Trophoblast cell (in vitro differentiated cells and primary cell): ENCODE measurements around the gene SHISA7.
A peak's percentile ranks its signal among the peaks of the same experiment; 100 is the strongest.

Experiments used
- DNase-seq, 2 donors: peaks; one replicate each; pipeline ENCODE4 v3.0.0-alpha.2; 2016
- H2AFZ ChIP-seq: 2 replicates; pipeline ENCODE4 v1.6.1; 2013; ENCODE audit warnings: low read length, moderate library complexity, mild to moderate bottlenecking; ENCODE audit not compliant: insufficient read depth, poor library complexity
- H2AK5ac ChIP-seq: 2 replicates; pipeline ENCODE4 v1.6.1; 2013; ENCODE audit warnings: mild to moderate bottlenecking, low read length
- H2BK120ac ChIP-seq: 2 replicates; pipeline ENCODE4 v1.6.1; 2013; ENCODE audit warnings: low read length, mild to moderate bottlenecking, moderate library complexity; ENCODE audit not compliant: insufficient read depth, poor library complexity
- H2BK12ac ChIP-seq: 2 replicates; pipeline ENCODE4 v1.6.1; 2013; ENCODE audit warnings: mild to moderate bottlenecking, low read length, moderate library complexity
- H2BK5ac ChIP-seq: 2 replicates; pipeline ENCODE4 v1.6.1; 2013; ENCODE audit warnings: low read length, low read depth, moderate library complexity, mild to moderate bottlenecking; ENCODE audit not compliant: poor library complexity
- H3K14ac ChIP-seq: 2 replicates; pipeline ENCODE4 v1.6.1; 2013; ENCODE audit warnings: mild to moderate bottlenecking, low read length
- H3K18ac ChIP-seq: 2 replicates; pipeline ENCODE4 v1.6.1; 2013; ENCODE audit warnings: mild to moderate bottlenecking, low read length
- H3K23ac ChIP-seq: 2 replicates; pipeline ENCODE4 v1.6.1; 2013; ENCODE audit warnings: low read length
- H3K27ac ChIP-seq: 2 replicates; pipeline ENCODE4 v1.5.1; 2013; ENCODE audit warnings: low read depth, mild to moderate bottlenecking, inconsistent platforms, low read length, moderate library complexity
- H3K27me3 ChIP-seq: 2 replicates; pipeline ENCODE4 v1.6.1; 2013; ENCODE audit warnings: inconsistent platforms, mild to moderate bottlenecking, low read length, moderate library complexity; ENCODE audit not compliant: insufficient read depth
- H3K36me3 ChIP-seq, 2 experiments: 1 replicate in 1 of 2; 2 replicates in 1 of 2; pipeline ENCODE4 v1.6.1; 2013; ENCODE audit warnings: low read length in 2 of 2, mild to moderate bottlenecking in 2 of 2, moderate library complexity in 1 of 2; ENCODE audit not compliant: insufficient read depth in 2 of 2, control insufficient read depth in 1 of 2
- H3K4ac ChIP-seq: 2 replicates; pipeline ENCODE4 v1.6.1; 2013; ENCODE audit warnings: low read depth, mild to moderate bottlenecking, low read length, moderate library complexity
- H3K4me1 ChIP-seq, 2 experiments: 1 replicate in 1 of 2; 2 replicates in 1 of 2; pipeline ENCODE4 v1.6.1; 2013; ENCODE audit warnings: low read length in 2 of 2, mild to moderate bottlenecking in 2 of 2, moderate library complexity in 1 of 2; ENCODE audit not compliant: insufficient read depth in 2 of 2, control insufficient read depth in 1 of 2
- H3K4me2 ChIP-seq: 2 replicates; pipeline ENCODE4 v1.6.1; 2013; ENCODE audit warnings: inconsistent platforms, mild to moderate bottlenecking, low read length, moderate library complexity
- H3K4me3 ChIP-seq: 2 replicates; pipeline ENCODE4 v1.5.1; 2013; ENCODE audit warnings: mild to moderate bottlenecking, low read depth, low read length, inconsistent platforms
- H3K79me1 ChIP-seq: one replicate; pipeline ENCODE4 v1.6.1; 2013; ENCODE audit warnings: low read length
- H3K79me2 ChIP-seq: 2 replicates; pipeline ENCODE4 v1.6.1; 2013; ENCODE audit warnings: low read length, mild to moderate bottlenecking; ENCODE audit not compliant: control insufficient read depth, insufficient read depth, poor library complexity
- H3K9ac ChIP-seq: 2 replicates; pipeline ENCODE4 v1.6.1; 2013; ENCODE audit warnings: mild to moderate bottlenecking, low read length
- H3K9me3 ChIP-seq: 2 replicates; pipeline ENCODE4 v1.6.1; 2013; ENCODE audit warnings: low read depth, mild to moderate bottlenecking, control low read depth, inconsistent platforms, low read length; ENCODE audit not compliant: insufficient read depth
- H4K12ac ChIP-seq: 2 replicates; pipeline ENCODE4 v1.6.1; 2013; ENCODE audit warnings: low read depth, mild to moderate bottlenecking, low read length, moderate library complexity
- H4K8ac ChIP-seq: 2 replicates; pipeline ENCODE4 v1.6.1; 2013; ENCODE audit warnings: low read depth, mild to moderate bottlenecking, low read length, moderate library complexity
- H4K91ac ChIP-seq: one replicate; pipeline ENCODE4 v1.6.1; 2013; ENCODE audit warnings: low read depth, mild to moderate bottlenecking, low read length, moderate library complexity
- WGBS: extraction: QIAGEN DNeasy Blood & Tissue Kit; methylation state at CpG from one replicate; pipeline ENCODE4 v1.1.7; 2013; ENCODE audit warnings: missing lambda C conversion rate; ENCODE audit not compliant: insufficient read length, insufficient coverage; ENCODE audit errors: extremely low coverage; 5-methylcytosine and 5-hydroxymethylcytosine counted together

Gene SHISA7

GRCh38 chr19:55406826-55407549 lies 36.1 kb downstream of the SHISA7 start:
- Histone ChIP-seq H3K9me3 (peaks cover 6% of the 10 kb centered on the region), H3K4me2 (peak overlapping the region; percentile 73)
- WGBS = no CpG with 5 or more reads among the region's 35 CpGs

GRCh38 chr19:55406091-55406825 lies 36.8 kb downstream of the SHISA7 start:
- Histone ChIP-seq H4K91ac (no peak overlapping the region), H3K79me1 (peaks cover 12% of the 10 kb centered on the region), H2BK5ac (no peak overlapping the region), H3K4me3 (peak overlapping the region; percentile 88), H2BK120ac (no peak overlapping the region), H3K9me3 (peaks cover 6% of the 10 kb centered on the region), H3K4ac (peak overlapping the region; percentile 76), H3K4me2 (peak overlapping the region; percentile 73), H3K23ac (no peak overlapping the region), H3K79me2 (peaks cover 18% of the 10 kb centered on the region), H2AFZ (peak overlapping the region; percentile 11), H3K9ac (no peak overlapping the region), H4K8ac (no peak overlapping the region), H2AK5ac (no peak overlapping the region), H3K27me3 (no peaks in the 10 kb centered on the region), H2BK12ac (no peak overlapping the region), H4K12ac (no peak overlapping the region), H3K4me1 (peaks cover 12 to 19% of the 10 kb centered on the region in 2 experiments), H3K36me3 (peaks cover 43 to 47% of the 10 kb centered on the region in 2 experiments), H3K14ac (no peak overlapping the region), H3K18ac (peak overlapping the region; percentile 28), H3K27ac (no peak overlapping the region)
- WGBS = no CpG with 5 or more reads among the region's 14 CpGs
- DNase-seq = no peak

More at GRCh38 chr19:55406826-55407549, 36.1 kb downstream of the SHISA7 start:
- DNase-seq = peak; percentile 51 to 65
- Histone ChIP-seq H3K4ac (peak overlapping the region; percentile 95), H2BK120ac (peak overlapping the region; percentile 85), H2BK5ac (peak overlapping the region; percentile 67), H3K36me3 (peaks cover 36 to 40% of the 10 kb centered on the region in 2 experiments), H4K91ac (peak overlapping the region; percentile 98), H2BK12ac (no peak overlapping the region), H2AK5ac (peak overlapping the region; percentile 64), H3K23ac (no peak overlapping the region), H4K8ac (peak overlapping the region; percentile 75), H3K4me3 (peak overlapping the region; percentile 88), H3K18ac (peak overlapping the region; percentile 80), H3K79me2 (peaks cover 18% of the 10 kb centered on the region), H3K27ac (peak overlapping the region; percentile 94), H3K14ac (peak overlapping the region; percentile 90), H4K12ac (peak overlapping the region; percentile 38), H3K79me1 (peaks cover 12% of the 10 kb centered on the region), H3K4me1 (peaks cover 12 to 19% of the 10 kb centered on the region in 2 experiments), H3K9ac (peak overlapping the region; percentile 97), H2AFZ (no peak overlapping the region), H3K27me3 (no peaks in the 10 kb centered on the region)

GRCh38 chr19:55405638-55406037 lies 37.5 kb downstream of the SHISA7 start:
- H3K79me2 ChIP-seq = peaks cover 18% of the 10 kb centered on the region
- H3K18ac ChIP-seq = no peak overlapping the region
- peaks cover 6% of the 10 kb centered on the region for H3K9me3 ChIP-seq
- no peak overlapping the region for H3K9ac ChIP-seq
- no peak overlapping the region for H2BK5ac ChIP-seq
- H3K27me3 ChIP-seq = no peaks in the 10 kb centered on the region
- no peak overlapping the region for H3K23ac ChIP-seq
- H4K12ac ChIP-seq = no peak overlapping the region
- H3K4me2 ChIP-seq = peak overlapping the region; percentile 73
- H3K79me1 ChIP-seq = peaks cover 12% of the 10 kb centered on the region
- no peak overlapping the region for H4K91ac ChIP-seq
- no peak overlapping the region for H3K14ac ChIP-seq
- H2BK12ac ChIP-seq = no peak overlapping the region
- WGBS = no CpG with 5 or more reads among the region's 5 CpGs
- no peak overlapping the region for H3K27ac ChIP-seq
- H3K4me3 ChIP-seq = no peak overlapping the region
- H2AK5ac ChIP-seq = no peak overlapping the region
- no peak overlapping the region for H4K8ac ChIP-seq
- H3K36me3 ChIP-seq = peaks cover 48 to 52% of the 10 kb centered on the region in 2 experiments
- H2BK120ac ChIP-seq = no peak overlapping the region
- peaks cover 12 to 19% of the 10 kb centered on the region in 2 experiments for H3K4me1 ChIP-seq
- H3K4ac ChIP-seq = peak overlapping the region; percentile 22
- no peak overlapping the region for H2AFZ ChIP-seq
- DNase-seq = no peak

- H4K91ac ChIP-seq = no peak overlapping the region
- no CpG with 5 or more reads among the region's 2 CpGs for WGBS
- DNase-seq = peak; percentile 34 to 37
Measured at GRCh38 chr19:55402509-55402908, 40.6 kb downstream of the SHISA7 start.

More at GRCh38 chr19:55402509-55402908, 40.6 kb downstream of the SHISA7 start:
- Histone ChIP-seq H2AK5ac (no peak overlapping the region), H3K27me3 (no peaks in the 10 kb centered on the region), H3K27ac (no peak overlapping the region), H3K9ac (no peak overlapping the region), H3K4me3 (no peak overlapping the region), H3K23ac (no peak overlapping the region), H3K36me3 (peaks cover 51 to 56% of the 10 kb centered on the region in 2 experiments), H4K8ac (no peak overlapping the region), H2BK12ac (no peak overlapping the region), H3K79me2 (peaks cover 15% of the 10 kb centered on the region), H3K9me3 (peaks cover 2% of the 10 kb centered on the region), H3K14ac (no peak overlapping the region), H2AFZ (no peak overlapping the region), H3K79me1 (peaks cover 4% of the 10 kb centered on the region), H2BK120ac (no peak overlapping the region), H3K4ac (no peak overlapping the region), H2BK5ac (no peak overlapping the region), H3K4me1 (peaks cover 12 to 16% of the 10 kb centered on the region in 2 experiments), H3K18ac (no peak overlapping the region), H4K12ac (no peak overlapping the region), H3K4me2 (no peak overlapping the region)
